Neuron (in vitro differentiated cells): ENCODE measurements around the gene CPEB4.

Experiments used
- H2AFZ ChIP-seq: one replicate; pipeline ENCODE4 v1.6.1; 2013; ENCODE audit warnings: low read depth, mild to moderate bottlenecking, inconsistent platforms, low read length, moderate library complexity
- H3K27me3 ChIP-seq: one replicate; pipeline ENCODE4 v1.6.1; 2013; ENCODE audit warnings: low read length; ENCODE audit not compliant: insufficient read depth
- H3K36me3 ChIP-seq: one replicate; pipeline ENCODE4 v1.6.1; 2013; ENCODE audit warnings: low read length; ENCODE audit not compliant: insufficient read depth
- H3K4me1 ChIP-seq: one replicate; pipeline ENCODE4 v1.6.1; 2013; ENCODE audit warnings: low read length; ENCODE audit not compliant: insufficient read depth
- H3K4me3 ChIP-seq: 2 replicates; pipeline ENCODE4 v1.5.1; 2013; ENCODE audit warnings: mild to moderate bottlenecking, low read length, moderate library complexity
- H3K9me3 ChIP-seq: one replicate; pipeline ENCODE4 v1.6.1; 2013; ENCODE audit warnings: low read length

The CPEB4 gene

DNA sequence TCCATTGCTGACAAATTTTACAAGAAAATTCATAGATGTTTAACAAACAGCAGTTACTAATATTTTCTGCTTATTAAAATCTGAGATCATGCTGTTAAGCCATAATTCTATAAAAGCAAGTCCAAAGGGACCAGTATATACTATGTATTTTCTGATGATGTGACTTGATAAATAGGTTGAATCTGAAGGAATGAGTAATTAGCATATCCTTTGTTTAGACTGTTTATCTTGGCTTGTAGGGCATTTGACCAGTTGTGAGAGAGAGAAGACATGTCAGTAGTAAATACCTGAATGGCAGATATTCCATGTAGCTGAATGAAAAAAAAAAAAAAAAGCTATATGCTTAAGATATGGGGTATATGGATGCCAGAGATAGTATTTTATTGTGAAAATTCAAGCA is 14.6 kb downstream of the CPEB4 start:
- Histone ChIP-seq H2AFZ (no peak overlapping the region), H3K27me3 (no peaks in the 10 kb centered on the region), H3K4me1 (no peaks in the 10 kb centered on the region), H3K4me3 (no peak overlapping the region), H3K36me3 (no peaks in the 10 kb centered on the region), H3K9me3 (no peaks in the 10 kb centered on the region)

DNA sequence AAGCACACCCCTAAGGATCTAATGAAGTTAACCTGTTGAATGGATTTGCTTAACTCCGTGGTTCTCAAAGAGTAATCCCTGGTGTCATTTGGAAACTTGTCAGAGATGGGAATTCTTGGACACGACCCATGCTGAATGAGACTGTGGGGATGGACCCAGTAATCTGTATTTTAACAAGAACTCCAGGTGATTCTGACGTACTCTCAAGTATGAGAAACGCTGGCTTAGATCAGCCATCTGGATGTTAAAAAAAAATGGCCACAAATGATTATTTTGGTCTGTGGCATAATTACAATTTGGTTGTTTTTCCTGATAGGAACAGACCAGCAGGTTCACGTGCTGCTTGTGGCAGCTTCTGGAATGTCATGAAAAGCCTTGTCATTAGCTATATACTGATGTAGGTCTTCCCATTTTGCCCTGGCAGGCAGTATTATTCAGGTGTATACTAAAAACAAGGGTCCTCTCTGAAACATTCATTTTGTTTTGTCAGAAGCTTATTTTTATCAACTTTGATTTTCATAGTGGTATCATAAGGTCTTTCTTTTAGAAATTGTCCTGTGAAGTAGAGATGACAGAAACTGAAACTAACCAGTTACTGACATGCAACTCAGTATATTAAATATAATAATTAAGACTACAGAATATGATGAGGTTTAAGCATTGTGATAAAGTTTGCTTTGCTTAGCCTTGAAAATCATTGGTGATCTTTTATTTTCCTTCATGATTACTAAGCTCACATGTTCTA is 15.4 kb downstream of the CPEB4 start:
- Histone ChIP-seq H3K36me3 (no peaks in the 10 kb centered on the region), H3K4me1 (no peaks in the 10 kb centered on the region), H2AFZ (no peak overlapping the region), H3K27me3 (no peaks in the 10 kb centered on the region), H3K4me3 (no peak overlapping the region), H3K9me3 (no peaks in the 10 kb centered on the region)

GRCh38 chr5:173904151-173904550 is 16.0 kb downstream of the CPEB4 start:
- no peak overlapping the region for H2AFZ ChIP-seq
- H3K36me3 ChIP-seq, result no peaks in the 10 kb centered on the region
- H3K9me3 ChIP-seq, result no peaks in the 10 kb centered on the region
- H3K27me3 ChIP-seq, result no peaks in the 10 kb centered on the region
- H3K4me3 ChIP-seq, result no peak overlapping the region
- peaks cover under 1% of the 10 kb centered on the region for H3K4me1 ChIP-seq

DNA sequence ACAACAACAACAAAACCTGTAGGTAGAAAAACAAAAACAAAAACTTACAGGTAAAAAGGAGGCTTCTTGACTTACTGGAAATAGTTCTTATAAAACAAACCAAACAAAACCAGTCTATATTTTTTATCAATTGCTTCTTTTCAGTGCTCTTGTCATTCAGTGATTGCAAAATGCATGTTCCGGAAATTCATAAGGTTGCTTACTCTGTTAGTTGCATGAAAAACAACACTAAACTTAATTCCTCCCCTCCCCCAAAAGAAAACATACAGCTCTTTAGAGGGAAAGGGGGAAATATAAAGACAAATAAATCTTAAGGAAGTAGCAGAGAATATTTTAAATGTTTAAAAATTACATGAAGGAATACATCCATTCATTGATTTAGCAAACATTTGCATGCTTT is 19.1 kb downstream of the CPEB4 start:
- Histone ChIP-seq H3K4me3 (no peak overlapping the region), H3K4me1 (peaks cover 2% of the 10 kb centered on the region), H3K36me3 (peaks cover 4% of the 10 kb centered on the region), H3K27me3 (no peaks in the 10 kb centered on the region), H3K9me3 (no peaks in the 10 kb centered on the region), H2AFZ (no peak overlapping the region)

DNA sequence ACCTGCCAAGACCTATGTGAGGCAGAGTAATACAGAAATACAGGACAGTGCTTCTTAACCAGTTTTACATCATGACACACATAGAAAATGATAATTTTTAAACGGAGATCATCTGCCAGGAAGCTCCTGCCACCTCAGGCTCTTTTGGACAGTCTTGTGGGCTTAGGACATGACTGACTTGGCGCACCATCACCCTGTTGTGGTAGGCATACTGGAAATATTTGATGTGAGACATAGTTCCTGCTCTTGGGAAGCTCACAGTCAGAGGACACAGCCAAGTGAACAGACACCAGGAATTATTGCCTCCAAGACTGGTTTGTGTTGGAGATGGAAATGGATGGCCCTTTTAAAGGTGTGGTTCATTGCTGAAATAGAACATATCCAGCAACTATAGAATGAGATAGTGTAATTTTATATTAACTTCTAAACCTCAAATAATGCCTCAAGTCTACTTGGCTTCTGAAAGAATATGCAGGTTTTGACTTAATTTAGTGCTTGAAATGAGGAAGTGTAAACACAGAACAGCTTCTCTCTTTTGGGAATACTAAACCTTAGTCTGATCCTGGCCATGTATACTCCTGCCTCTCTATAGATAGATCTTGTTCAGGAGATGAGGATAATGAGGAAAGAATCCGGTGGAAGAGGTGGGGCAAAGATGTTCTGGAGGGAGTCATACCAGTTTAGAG is 19.7 kb downstream of the CPEB4 start:
- Histone ChIP-seq H2AFZ (no peak overlapping the region), H3K27me3 (no peaks in the 10 kb centered on the region), H3K9me3 (no peaks in the 10 kb centered on the region), H3K36me3 (peaks cover 4% of the 10 kb centered on the region), H3K4me3 (no peak overlapping the region), H3K4me1 (peaks cover 2% of the 10 kb centered on the region)

DNA sequence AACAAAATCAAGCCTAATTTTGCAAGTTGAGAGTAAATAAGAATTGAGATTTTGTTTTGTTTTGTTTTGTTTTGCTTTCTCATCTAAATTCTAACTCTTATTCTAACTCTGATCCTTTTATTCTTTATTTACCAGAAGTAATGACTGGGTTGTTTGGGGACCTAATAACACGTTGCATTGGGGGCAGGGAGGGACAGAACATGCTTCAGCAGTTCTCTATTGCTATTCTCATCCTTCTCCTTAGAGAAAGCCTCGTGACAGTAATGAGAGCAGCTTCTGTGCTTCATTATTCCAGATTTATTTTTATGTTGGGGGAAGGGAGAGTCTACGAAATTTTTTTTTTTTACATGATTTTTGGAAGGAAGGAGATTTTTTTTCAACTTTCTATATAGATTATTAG is 21.1 kb downstream of the CPEB4 start:
- Histone ChIP-seq H3K27me3 (no peaks in the 10 kb centered on the region), H3K4me3 (no peak overlapping the region), H2AFZ (no peak overlapping the region), H3K9me3 (no peaks in the 10 kb centered on the region), H3K36me3 (peaks cover 4% of the 10 kb centered on the region), H3K4me1 (peaks cover 2% of the 10 kb centered on the region)

GRCh38 chr5:173910215-173910614 is 22.1 kb downstream of the CPEB4 start:
- H3K36me3 ChIP-seq, result peaks cover 4% of the 10 kb centered on the region
- H3K9me3 ChIP-seq, result no peaks in the 10 kb centered on the region
- H3K4me3 ChIP-seq, result no peak overlapping the region
- no peaks in the 10 kb centered on the region for H3K27me3 ChIP-seq
- no peak overlapping the region for H2AFZ ChIP-seq
- peaks cover 3% of the 10 kb centered on the region for H3K4me1 ChIP-seq

- Histone ChIP-seq H3K4me1 (peaks cover 13% of the 10 kb centered on the region), H3K27me3 (no peaks in the 10 kb centered on the region), H3K4me3 (no peak overlapping the region), H2AFZ (no peak overlapping the region), H3K36me3 (peaks cover 4% of the 10 kb centered on the region), H3K9me3 (no peaks in the 10 kb centered on the region)
These were observed 23.5 kb downstream of the CPEB4 start for GRCh38 chr5:173911623-173912022.

GRCh38 chr5:173913686-173914321 is 25.7 kb downstream of the CPEB4 start:
- Histone ChIP-seq H3K9me3 (no peaks in the 10 kb centered on the region), H3K4me1 (peaks cover 17% of the 10 kb centered on the region), H2AFZ (no peak overlapping the region), H3K36me3 (peaks cover 4% of the 10 kb centered on the region), H3K27me3 (no peaks in the 10 kb centered on the region), H3K4me3 (no peak overlapping the region)

GRCh38 chr5:173915310-173916014 is 27.3 kb downstream of the CPEB4 start:
- Histone ChIP-seq H2AFZ (no peak overlapping the region), H3K27me3 (no peaks in the 10 kb centered on the region), H3K36me3 (peaks cover 3% of the 10 kb centered on the region), H3K4me3 (no peak overlapping the region), H3K4me1 (peaks cover 29% of the 10 kb centered on the region), H3K9me3 (no peaks in the 10 kb centered on the region)

DNA sequence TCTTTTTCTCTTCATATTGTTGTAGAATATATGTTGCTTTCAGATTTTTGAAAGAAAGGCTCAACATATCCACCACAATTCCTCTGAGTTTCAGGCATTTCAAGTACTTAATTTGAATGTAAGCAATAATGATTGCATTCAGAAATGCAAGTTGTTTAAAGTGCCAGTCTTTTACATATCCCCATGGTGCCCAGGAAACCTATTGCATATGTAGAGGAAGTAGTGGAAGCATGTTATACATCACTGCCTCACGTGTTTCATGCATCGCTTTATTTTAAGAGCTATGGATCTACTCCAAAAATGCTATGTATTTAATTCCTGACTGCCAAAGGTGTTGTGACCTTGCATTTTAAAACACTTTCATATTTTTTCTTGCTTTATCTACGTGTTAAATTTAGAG is 28.1 kb downstream of the CPEB4 start:
- Histone ChIP-seq H3K9me3 (no peaks in the 10 kb centered on the region), H2AFZ (no peak overlapping the region), H3K27me3 (no peaks in the 10 kb centered on the region), H3K4me3 (no peak overlapping the region), H3K36me3 (no peaks in the 10 kb centered on the region), H3K4me1 (peaks cover 29% of the 10 kb centered on the region)

- Histone ChIP-seq H3K4me1 (peaks cover 29% of the 10 kb centered on the region), H3K27me3 (no peaks in the 10 kb centered on the region), H3K36me3 (no peaks in the 10 kb centered on the region), H2AFZ (peak overlapping the region; percentile 98), H3K4me3 (peak overlapping the region; percentile 93), H3K9me3 (no peaks in the 10 kb centered on the region)
These were observed 29.9 kb downstream of the CPEB4 start for GRCh38 chr5:173917788-173918786.
